Measurements from ENCODE around the gene MYO5C. TPM values are rescaled to one million over a fixed set of nuclear protein-coding genes. Genes with fewer than 3 reads are reported as not detected.
A peak's percentile ranks its signal among the peaks of the same experiment; 100 is the strongest.

MYO5C gene
- total and polyA plus RNA-seq, 2 of the 13 experiments (the other 11 are each of a cell fraction or from before 2014, with no cell fraction given): 15.7 to 23.7 TPM

DNA sequence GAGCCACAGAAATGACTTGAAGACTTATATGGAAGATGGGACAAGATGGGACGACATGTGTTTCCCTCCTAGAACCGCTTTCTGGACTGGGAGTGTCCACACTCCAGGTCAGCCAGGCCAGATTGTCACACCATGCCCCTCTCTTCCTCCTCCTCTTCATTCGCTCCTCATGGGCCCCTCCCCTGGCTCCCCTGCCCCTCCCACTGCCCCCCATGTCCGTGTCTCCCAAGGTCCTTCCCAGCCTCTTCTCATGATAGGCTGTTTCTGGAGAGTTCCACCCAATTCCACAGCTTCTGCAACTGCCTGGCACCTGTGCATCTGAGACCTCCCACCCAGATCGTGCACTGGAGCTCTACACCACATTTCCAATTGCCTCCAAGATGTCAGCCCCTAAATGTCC is 6.6 kb downstream of the MYO5C start (continued):
- TF ChIP-seq, protein P1, sequence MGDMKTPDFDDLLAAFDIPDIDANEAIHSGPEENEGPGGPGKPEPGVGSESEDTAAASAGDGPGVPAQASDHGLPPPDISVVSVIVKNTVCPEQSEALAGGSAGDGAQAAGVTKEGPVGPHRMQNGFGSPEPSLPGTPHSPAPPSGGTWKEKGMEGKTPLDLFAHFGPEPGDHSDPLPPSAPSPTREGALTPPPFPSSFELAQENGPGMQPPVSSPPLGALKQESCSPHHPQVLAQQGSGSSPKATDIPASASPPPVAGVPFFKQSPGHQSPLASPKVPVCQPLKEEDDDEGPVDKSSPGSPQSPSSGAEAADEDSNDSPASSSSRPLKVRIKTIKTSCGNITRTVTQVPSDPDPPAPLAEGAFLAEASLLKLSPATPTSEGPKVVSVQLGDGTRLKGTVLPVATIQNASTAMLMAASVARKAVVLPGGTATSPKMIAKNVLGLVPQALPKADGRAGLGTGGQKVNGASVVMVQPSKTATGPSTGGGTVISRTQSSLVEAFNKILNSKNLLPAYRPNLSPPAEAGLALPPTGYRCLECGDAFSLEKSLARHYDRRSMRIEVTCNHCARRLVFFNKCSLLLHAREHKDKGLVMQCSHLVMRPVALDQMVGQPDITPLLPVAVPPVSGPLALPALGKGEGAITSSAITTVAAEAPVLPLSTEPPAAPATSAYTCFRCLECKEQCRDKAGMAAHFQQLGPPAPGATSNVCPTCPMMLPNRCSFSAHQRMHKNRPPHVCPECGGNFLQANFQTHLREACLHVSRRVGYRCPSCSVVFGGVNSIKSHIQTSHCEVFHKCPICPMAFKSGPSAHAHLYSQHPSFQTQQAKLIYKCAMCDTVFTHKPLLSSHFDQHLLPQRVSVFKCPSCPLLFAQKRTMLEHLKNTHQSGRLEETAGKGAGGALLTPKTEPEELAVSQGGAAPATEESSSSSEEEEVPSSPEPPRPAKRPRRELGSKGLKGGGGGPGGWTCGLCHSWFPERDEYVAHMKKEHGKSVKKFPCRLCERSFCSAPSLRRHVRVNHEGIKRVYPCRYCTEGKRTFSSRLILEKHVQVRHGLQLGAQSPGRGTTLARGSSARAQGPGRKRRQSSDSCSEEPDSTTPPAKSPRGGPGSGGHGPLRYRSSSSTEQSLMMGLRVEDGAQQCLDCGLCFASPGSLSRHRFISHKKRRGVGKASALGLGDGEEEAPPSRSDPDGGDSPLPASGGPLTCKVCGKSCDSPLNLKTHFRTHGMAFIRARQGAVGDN (CRISPR knock-in tag; IDR thresholded peaks at IDR 0.05): peak; percentile 4; the same call in 1 of the 2 replicates
- no peak; the same call in 1 of the 2 replicates for TF ChIP-seq ZNF709 (CRISPR knock-in tag; IDR thresholded peaks at IDR 0.05)

DNA sequence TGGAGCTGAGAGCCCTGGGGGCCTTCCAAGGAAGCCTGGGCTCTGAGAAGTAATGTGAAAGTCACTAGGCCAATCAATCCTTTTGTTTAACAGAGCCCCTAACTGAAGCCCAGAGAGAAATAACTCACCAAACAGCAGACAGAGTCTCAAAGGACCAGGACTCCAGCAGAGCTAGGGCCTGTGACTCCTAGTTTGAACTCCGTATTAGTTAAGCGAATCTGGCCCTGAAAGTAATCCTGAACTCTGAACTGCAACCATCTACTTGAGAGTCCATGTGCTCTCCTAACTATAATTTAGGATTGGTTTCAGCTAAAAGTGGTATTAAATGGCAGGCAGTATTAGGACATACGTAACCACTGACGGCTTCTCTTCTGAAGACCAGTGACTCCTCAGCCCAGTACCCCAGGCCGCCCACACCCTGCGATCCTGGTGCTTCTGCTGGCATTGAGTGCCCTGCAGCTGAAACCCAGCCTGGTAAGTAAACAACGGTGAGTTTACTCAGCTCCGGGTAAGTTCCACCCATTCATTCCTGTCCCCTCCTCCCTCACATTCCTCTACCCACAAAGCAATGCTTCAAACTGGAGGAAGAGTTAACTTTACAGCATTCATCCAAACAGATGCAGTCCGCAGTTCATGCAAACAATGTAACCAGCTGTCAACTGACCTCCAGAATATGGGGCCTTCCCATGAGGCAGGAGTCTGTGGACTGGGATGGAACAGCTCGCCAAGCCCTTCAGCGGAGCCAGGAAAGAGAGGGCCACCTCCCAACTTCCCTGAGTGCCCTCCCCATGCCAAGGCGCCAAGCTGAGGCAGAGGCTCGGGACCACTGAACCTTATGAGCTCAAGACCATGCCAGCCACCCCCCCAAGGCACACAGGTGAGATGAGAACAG is 7.3 kb downstream of the MYO5C start:
- in situ Hi-C loops (cut with HindIII; ENCODE audit: extremely low pct_ligation_motif_present, low pct_unique_long_range_greater_than_20kb): no loop called here
- WGBS (ENCODE audit: low lambda C conversion rate): 0% methylated on average over 9 of the region's 13 CpGs
- POLR2A ChIA-PET: interaction anchor here (0.7 to 1.7 kb wide), 14 partner anchors 11 to 1165 kb away, joined by 3 to 7 read pairs (median 3); partner anchors contain the start of gene ARPP19
- no peak overlapping the region for H2AFZ ChIP-seq (ENCODE audit: low read length)
- peak overlapping the region; percentile 40 to 62 (median 46) for H3K4me3 ChIP-seq (replicated peaks in 1 of 3; ENCODE audit: insufficient read depth in 1 of 3, low read depth in 2 of 3, low read length in 3 of 3)
- no peaks in the 10 kb centered on the region for H3K9me3 ChIP-seq (ENCODE audit: low read length)
- H3K4me1 ChIP-seq (ENCODE audit: insufficient read depth, low read length): peaks cover 62% of the 10 kb centered on the region
- DNase-seq (ENCODE audit: low spot score) (peak; percentile 99), ATAC-seq (peak; percentile 97), FAIRE-seq (peak; percentile 100)
- peak overlapping the region; percentile 71 for H3K9ac ChIP-seq (ENCODE audit: insufficient read depth, low read depth, low read length)
- H3K79me2 ChIP-seq (ENCODE audit: insufficient read depth, low read length): peaks cover 33% of the 10 kb centered on the region
- H3K27ac ChIP-seq (ENCODE audit: extremely low read length, insufficient read depth, low read length): peak overlapping the region; percentile 92
- H3K4me2 ChIP-seq (ENCODE audit: low read depth, low read length): peak overlapping the region; percentile 79
- CTCF ChIA-PET (ENCODE audit: low intra/inter-chr PET ratio, low total read pairs): no interaction called here
- H3K36me3 ChIP-seq (replicated peaks in 1 of 2; ENCODE audit: control insufficient read depth in 1 of 2, insufficient read depth in 2 of 2, low read length in 2 of 2): peaks cover 0 to 8% of the 10 kb centered on the region in 2 experiments; a peak in 1 of 5 replicates
- no peaks in the 10 kb centered on the region for H4K20me1 ChIP-seq (ENCODE audit: insufficient read depth, low read length)
- intact Hi-C loops (cut with micrococcal nuclease; ENCODE audit: unreplicated experiment): no loop called here
- no peaks in the 10 kb centered on the region for H3K27me3 ChIP-seq (ENCODE audit: control insufficient read depth in 1 of 2, insufficient read depth in 2 of 2, low read length in 2 of 2)
- BruUV-seq (replicated peaks): TSS peak; percentile 64
- TF ChIP-seq CHD2 (IDR thresholded peaks at IDR 0.05; ENCODE audit: low read depth, low read length): no peak
- TF ChIP-seq SIX4 (CRISPR knock-in tag; IDR thresholded peaks at IDR 0.05): peak; percentile 68
- TF ChIP-seq ZSCAN12 (CRISPR knock-in tag; IDR thresholded peaks at IDR 0.05): no peak
- peak; percentile 66 for TF ChIP-seq MXD4 (CRISPR knock-in tag; IDR thresholded peaks at IDR 0.05)
- peak; percentile 40; the same call in 1 of the 2 replicates for TF ChIP-seq ZNF629 (CRISPR knock-in tag; conservative IDR thresholded peaks at IDR 0.05)
- TF ChIP-seq XRCC5 (optimal IDR thresholded peaks at IDR 0.05; ENCODE audit: low read length): peak; percentile 88
- TF ChIP-seq, protein P2, sequence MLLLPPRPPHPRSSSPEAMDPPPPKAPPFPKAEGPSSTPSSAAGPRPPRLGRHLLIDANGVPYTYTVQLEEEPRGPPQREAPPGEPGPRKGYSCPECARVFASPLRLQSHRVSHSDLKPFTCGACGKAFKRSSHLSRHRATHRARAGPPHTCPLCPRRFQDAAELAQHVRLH (CRISPR knock-in tag; IDR thresholded peaks at IDR 0.05; ENCODE audit: borderline replicate concordance, low read depth): peak; percentile 79; the same call in 1 of the 2 replicates
- TF ChIP-seq ERF (CRISPR knock-in tag; IDR thresholded peaks at IDR 0.05): peak; percentile 91
- TF ChIP-seq ZNF264 (CRISPR knock-in tag; IDR thresholded peaks at IDR 0.05): peak; percentile 92
- peak; percentile 51; the same call in 1 of the 2 replicates for TF ChIP-seq RFXANK (CRISPR knock-in tag; IDR thresholded peaks at IDR 0.05)
- TF ChIP-seq, protein P3, sequence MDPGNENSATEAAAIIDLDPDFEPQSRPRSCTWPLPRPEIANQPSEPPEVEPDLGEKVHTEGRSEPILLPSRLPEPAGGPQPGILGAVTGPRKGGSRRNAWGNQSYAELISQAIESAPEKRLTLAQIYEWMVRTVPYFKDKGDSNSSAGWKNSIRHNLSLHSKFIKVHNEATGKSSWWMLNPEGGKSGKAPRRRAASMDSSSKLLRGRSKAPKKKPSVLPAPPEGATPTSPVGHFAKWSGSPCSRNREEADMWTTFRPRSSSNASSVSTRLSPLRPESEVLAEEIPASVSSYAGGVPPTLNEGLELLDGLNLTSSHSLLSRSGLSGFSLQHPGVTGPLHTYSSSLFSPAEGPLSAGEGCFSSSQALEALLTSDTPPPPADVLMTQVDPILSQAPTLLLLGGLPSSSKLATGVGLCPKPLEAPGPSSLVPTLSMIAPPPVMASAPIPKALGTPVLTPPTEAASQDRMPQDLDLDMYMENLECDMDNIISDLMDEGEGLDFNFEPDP (CRISPR knock-in tag; conservative IDR thresholded peaks at IDR 0.05): no peak
- TF ChIP-seq ZC3H13 (CRISPR knock-in tag; IDR thresholded peaks at IDR 0.05): peak; percentile 22; the same call in 1 of the 2 replicates
- TF ChIP-seq JUND (CRISPR knock-in tag; IDR thresholded peaks at IDR 0.05): peak; percentile 59; the same call in 1 of the 2 replicates
- peak; percentile 96 for TF ChIP-seq RXRB (CRISPR knock-in tag; IDR thresholded peaks at IDR 0.05; ENCODE audit: borderline replicate concordance)
- TF ChIP-seq, protein P4, sequence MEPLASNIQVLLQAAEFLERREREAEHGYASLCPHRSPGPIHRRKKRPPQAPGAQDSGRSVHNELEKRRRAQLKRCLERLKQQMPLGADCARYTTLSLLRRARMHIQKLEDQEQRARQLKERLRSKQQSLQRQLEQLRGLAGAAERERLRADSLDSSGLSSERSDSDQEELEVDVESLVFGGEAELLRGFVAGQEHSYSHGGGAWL (CRISPR knock-in tag; IDR thresholded peaks at IDR 0.05): no peak
